ENCODE results near the gene CYP39A1. TPM values are rescaled to one million over a fixed set of nuclear protein-coding genes. Genes with fewer than 3 reads are reported as not detected.
A peak's percentile ranks its signal among the peaks of the same experiment; 100 is the strongest.

CYP39A1 gene
- total and polyA plus RNA-seq, 2 of the 13 experiments (the other 11 are each of a cell fraction or from before 2014, with no cell fraction given): 0.13 TPM; not detected in 1

DNA sequence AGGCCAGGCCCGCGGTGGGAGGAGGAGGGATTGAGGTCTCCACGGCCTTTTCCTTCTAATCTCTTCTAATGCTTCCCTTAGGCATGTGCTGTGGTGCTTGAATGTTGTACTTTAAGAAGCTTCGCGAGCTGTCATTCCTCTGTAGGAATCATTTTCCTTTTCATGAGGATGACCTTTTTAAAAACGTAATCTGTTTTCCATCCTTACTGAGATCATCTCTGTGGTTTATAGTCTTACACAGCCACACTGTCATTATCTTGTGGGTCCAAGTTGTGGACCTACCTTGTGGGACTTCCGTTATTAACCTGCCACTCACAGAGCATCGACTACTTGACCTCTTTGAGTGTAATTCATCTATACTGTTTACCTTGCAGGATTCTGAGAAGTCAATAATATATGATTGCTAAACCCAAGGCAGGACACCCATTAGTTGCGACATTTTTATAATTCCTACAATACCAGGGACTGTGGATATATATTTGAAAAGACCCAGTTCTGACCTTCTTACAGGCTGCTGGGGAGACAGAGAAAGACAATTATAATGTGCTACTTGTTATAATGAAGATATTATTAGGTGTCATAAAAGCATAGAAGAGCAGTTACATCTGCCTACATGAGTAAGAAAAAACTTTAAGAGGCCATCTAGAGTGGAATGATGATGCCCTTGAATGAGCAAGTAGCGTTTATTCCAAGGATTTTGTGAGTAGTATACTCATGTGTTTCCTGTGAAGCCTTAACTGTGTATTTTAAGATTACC lies 999 bp upstream of the CYP39A1 start (continued):
- TF ChIP-seq, protein P1, sequence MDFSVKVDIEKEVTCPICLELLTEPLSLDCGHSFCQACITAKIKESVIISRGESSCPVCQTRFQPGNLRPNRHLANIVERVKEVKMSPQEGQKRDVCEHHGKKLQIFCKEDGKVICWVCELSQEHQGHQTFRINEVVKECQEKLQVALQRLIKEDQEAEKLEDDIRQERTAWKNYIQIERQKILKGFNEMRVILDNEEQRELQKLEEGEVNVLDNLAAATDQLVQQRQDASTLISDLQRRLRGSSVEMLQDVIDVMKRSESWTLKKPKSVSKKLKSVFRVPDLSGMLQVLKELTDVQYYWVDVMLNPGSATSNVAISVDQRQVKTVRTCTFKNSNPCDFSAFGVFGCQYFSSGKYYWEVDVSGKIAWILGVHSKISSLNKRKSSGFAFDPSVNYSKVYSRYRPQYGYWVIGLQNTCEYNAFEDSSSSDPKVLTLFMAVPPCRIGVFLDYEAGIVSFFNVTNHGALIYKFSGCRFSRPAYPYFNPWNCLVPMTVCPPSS (IDR thresholded peaks at IDR 0.05): no peak

DNA sequence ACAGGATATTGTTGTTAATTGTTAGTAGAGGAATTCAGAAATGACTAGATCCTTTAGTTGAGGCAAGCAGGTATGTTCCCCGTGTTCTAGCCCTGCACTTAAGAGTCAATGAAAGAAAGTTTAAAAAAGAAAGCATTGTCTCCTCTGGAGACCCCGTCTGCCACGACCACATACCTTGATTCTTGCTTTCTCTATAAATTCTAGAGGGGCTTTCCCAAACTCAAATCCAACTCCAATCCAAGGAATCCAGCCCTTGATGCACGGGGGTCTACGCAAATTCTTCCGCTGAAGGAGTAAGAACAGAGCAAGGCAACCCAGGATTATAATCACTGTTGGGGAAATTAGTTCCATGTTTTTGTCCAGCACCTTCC lies 401 bp downstream of the CYP39A1 start:
- H3K9me3 ChIP-seq (ENCODE audit: low read length): no peaks in the 10 kb centered on the region
- BruUV-seq (replicated peaks): no TSS peak
- ChIA-PET POLR2A (no interaction called here), CTCF (ENCODE audit: low intra/inter-chr PET ratio, low total read pairs) (no interaction called here)
- no peak overlapping the region for H3K27ac ChIP-seq (ENCODE audit: extremely low read length, insufficient read depth, low read length)
- peak overlapping the region; percentile 69 to 79 (median 70); a peak in 5 of 6 replicates for H3K4me3 ChIP-seq (replicated peaks in 1 of 3; ENCODE audit: insufficient read depth in 1 of 3, low read depth in 2 of 3, low read length in 3 of 3)
- DNase-seq (ENCODE audit: low spot score) (no peak), ATAC-seq (no peak), FAIRE-seq (no peak)
- H3K36me3 ChIP-seq (replicated peaks in 1 of 2; ENCODE audit: control insufficient read depth in 1 of 2, insufficient read depth in 2 of 2, low read length in 2 of 2): no peaks in the 10 kb centered on the region
- H3K4me2 ChIP-seq (ENCODE audit: low read depth, low read length): peak overlapping the region; percentile 93
- 2% methylated on average over 6 of the region's 6 CpGs for WGBS (ENCODE audit: low lambda C conversion rate)
- H3K27me3 ChIP-seq (ENCODE audit: control insufficient read depth in 1 of 2, insufficient read depth in 2 of 2, low read length in 2 of 2): peaks cover 0 to 25% of the 10 kb centered on the region in 2 experiments; a peak in 2 of 5 replicates
- intact Hi-C loops (cut with micrococcal nuclease; ENCODE audit: unreplicated experiment) (loop anchor here (10.0 kb wide), 1 partner anchor 157 kb away; the partner anchor contains the start of gene RCAN2), in situ Hi-C loops (cut with HindIII; ENCODE audit: extremely low pct_ligation_motif_present, low pct_unique_long_range_greater_than_20kb) (no loop called here)
- no peak overlapping the region for H2AFZ ChIP-seq (ENCODE audit: low read length)
- peaks cover 20% of the 10 kb centered on the region for H3K4me1 ChIP-seq (ENCODE audit: insufficient read depth, low read length)
- H3K9ac ChIP-seq (ENCODE audit: insufficient read depth, low read depth, low read length): no peak overlapping the region
- H3K79me2 ChIP-seq (ENCODE audit: insufficient read depth, low read length): no peaks in the 10 kb centered on the region
- H4K20me1 ChIP-seq (ENCODE audit: insufficient read depth, low read length): no peaks in the 10 kb centered on the region
- TF ChIP-seq NFE2L1 (CRISPR knock-in tag; IDR thresholded peaks at IDR 0.05; ENCODE audit: borderline replicate concordance) (no peak), ZEB1 (IDR thresholded peaks at IDR 0.05; ENCODE audit: insufficient replicate concordance, low read depth) (no peak), RFX3 (CRISPR knock-in tag; IDR thresholded peaks at IDR 0.05) (no peak), ZFP91 (CRISPR knock-in tag; IDR thresholded peaks at IDR 0.05; ENCODE audit: borderline replicate concordance) (no peak), ZBTB2 (CRISPR knock-in tag; IDR thresholded peaks at IDR 0.05; ENCODE audit: low read depth) (no peak), GLI4 (CRISPR knock-in tag; IDR thresholded peaks at IDR 0.05; ENCODE audit: borderline replicate concordance) (no peak), HDAC2 (CRISPR knock-in tag; IDR thresholded peaks at IDR 0.05) (no peak), STAT5B (CRISPR knock-in tag; IDR thresholded peaks at IDR 0.05) (no peak), FOSL1 (CRISPR knock-in tag; IDR thresholded peaks at IDR 0.05; ENCODE audit: borderline replicate concordance) (no peak), E2F5 (CRISPR knock-in tag; conservative IDR thresholded peaks at IDR 0.05) (no peak), KDM1A (CRISPR knock-in tag; IDR thresholded peaks at IDR 0.05) (no peak), ZNF615 (CRISPR knock-in tag; IDR thresholded peaks at IDR 0.05; ENCODE audit: borderline replicate concordance) (no peak), TBP (CRISPR knock-in tag; IDR thresholded peaks at IDR 0.05) (no peak)
- TF ChIP-seq, protein P2, sequence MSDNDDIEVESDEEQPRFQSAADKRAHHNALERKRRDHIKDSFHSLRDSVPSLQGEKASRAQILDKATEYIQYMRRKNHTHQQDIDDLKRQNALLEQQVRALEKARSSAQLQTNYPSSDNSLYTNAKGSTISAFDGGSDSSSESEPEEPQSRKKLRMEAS (IDR thresholded peaks at IDR 0.05): no peak

All from HepG2 (cell line).